HG03354 (cell line): Measurements from ENCODE around the gene ELF3.
A peak's percentile ranks its signal among the peaks of the same experiment; 100 is the strongest.
"Not testable (repeated sequence)": the region's sequence is repeated elsewhere in the genome, so short reads cannot be mapped to it uniquely, and the experiment has no call there.

Experiments
- ATAC-seq: cut with Tn5 transposase; IDR thresholded peaks from one replicate; pipeline ENCODE4 v1.9.1; 2021; ENCODE audit warnings: mild to moderate bottlenecking; ENCODE audit not compliant: unreplicated experiment, poor library complexity, severe bottlenecking

The ELF3 gene

DNA sequence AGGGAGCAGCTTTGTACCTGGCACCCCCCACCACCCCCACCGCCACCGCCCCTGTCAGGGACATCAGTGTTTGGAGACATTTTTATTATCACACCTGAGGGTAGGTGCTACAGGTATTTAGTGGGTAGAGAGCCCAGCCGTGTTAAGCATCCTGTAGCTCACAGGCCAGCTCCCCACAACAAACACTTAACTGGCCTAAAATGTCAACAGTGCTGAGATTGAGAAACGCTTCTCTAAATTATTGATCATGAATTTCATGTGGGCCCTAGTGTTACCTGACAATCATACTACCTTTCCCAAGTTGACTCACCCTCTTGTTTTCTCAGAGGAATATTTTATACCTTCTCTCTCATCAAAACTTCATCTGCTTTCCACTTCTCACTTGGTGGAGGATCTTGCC, 21.4 kb downstream of the ELF3 start:
- no peak for ATAC-seq

DNA sequence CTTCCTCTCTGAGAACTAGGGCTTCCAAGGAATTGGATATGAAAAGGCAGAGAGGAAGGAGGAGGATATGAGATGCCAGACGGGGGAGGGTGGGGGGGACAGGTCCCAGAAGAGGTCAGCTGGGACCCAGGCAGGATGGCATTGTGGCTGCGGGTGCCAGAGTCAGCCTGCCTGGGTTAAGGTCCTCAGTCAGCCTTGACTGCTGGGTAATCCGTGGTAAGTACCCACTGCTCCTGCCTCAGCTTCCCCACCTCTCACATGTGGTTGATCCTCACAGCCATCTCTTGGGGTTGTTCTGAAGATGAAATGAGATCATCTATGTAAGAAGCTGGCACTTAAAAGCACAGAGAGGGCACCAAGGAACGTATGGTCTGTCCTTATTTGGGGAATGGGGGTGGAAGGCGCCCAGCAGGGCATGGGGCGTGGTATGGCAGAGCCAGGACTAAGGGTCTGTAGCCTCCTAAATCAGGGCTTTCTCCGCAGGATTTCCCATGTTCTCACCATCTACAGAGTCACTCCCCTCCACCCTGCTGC, 23.8 kb downstream of the ELF3 start:
- ATAC-seq, result no peak

DNA sequence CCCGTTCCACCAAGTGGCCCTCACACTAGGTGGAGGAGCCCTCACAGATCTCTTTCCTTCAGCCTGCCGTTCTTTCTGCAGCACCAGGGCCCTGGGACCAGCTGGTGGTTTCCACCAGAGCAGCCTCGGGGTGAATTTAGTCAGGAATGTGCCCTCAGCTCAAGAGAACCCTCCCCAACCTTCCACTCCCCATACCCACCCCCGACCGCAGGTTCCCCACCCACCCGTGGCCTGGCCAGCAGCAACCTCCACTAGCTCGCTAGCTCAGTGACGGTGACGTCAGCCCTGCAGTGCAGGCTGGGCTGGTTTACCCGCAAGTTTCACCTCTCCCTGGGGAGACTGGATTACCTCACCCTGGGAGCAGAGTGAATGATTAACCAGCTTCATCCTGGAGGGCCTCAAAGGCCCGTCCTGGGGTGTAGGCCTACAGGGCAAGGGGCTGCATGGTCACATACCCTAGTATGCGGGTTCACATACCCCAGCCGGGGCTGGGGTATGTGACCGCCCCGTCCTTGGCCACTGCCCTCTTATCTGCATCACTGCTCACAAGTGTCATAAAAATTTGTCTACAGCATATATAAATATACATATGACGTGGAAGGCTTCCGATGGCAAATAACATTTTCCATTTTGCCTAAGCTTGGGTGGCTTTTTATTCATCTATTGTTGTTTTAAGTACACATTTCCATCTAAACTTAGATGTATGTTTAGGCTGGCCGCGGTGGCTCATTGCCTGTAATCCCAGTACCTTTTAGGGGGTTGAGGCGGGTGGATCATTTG, 24.5 kb downstream of the ELF3 start:
- peak; percentile 55 for ATAC-seq

DNA sequence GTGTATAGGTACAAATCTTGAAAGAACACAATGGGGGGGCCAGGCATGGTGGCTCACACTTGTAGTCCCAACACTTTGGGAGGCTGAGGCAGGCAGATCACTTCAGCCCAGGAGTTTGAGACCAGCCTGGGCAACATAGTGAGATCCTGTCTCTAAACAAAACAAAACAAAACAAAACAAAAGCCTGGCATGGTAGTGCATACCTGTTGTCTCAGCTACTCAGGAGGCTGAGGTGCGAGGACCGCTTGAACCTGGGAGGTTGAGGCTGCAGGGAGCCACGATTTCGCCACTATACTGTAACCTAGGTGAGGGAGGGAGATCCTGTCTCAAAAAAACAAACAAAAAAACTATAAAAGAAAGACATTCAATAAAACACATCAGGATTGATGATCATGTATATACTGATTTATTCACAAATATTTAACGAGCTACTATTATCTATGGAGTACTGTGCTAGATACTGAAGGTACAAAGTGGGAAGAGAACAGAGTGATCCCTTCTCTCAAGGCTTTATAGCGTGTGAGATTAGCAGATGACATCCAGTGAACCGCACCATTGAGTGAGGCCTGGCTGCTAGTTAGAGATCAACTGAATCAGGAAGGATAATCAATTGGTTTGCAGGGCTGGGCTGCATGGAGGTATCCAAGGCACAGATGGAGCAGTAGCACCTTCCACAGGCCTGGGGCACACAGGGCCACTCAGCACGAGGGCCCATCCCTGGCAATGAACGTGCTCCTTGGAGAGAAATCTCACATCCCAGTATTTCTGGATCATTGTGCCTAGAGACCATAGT, 26.4 kb downstream of the ELF3 start:
- no peak for ATAC-seq

DNA sequence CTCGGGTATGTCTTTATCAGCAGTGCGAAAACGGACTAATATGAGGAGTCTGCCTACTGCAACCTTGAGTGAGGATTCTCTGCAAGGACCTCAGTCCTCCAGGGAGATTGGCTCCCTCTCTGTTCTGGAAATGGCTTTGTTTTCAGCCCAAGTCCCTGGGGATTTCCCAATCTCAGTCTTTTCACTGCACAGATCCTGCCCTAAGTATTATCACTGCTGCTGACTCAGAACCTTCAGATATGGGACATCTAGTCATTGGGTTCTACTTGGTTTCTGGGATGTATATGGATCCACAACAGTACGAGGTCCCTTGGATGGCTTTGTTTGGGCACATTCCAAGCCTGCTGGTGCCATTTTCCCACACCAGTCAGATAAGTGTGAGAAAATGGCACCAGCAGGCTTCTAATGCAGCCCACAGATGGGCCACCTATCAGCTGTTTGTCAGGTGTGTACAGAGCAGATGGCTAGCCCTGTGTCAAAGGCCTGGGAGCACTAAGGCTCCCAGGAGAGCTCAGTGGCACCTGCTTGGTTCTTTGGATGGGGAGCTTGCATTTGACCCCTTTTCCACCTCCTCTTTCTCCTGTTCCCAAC, 27.4 kb downstream of the ELF3 start:
- no peak for ATAC-seq

DNA sequence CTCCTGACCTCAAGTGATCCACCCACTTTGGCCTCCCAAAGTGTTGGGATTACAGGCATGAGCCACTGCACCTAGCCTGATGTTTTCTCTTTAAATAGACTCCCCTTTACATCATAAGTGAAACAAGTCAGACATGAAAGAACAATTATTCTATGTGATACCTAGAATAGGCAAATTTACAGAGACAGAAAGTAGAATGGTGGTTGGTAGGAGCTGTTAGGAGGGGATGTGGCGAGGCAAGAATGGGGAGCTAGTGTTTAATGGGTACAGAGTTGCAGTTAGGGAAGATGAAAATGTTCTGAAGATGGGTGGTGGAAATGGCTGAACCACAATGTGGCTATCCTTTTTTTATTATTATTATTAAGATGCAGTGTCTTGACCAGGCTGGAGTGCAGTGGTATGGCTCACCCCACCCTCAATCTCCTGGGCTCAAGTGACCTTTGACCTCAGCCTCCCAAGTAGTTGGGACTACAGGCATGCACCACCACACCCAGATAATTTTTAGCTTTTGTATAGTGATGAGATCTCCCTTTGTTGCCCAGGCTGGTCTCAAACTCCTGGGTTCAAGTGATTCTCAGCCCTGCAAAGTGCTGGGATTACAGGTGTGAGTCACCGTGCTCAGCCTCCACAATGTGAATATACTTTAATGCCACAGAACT, 28.4 kb downstream of the ELF3 start:
- ATAC-seq, result peak; percentile 69

DNA sequence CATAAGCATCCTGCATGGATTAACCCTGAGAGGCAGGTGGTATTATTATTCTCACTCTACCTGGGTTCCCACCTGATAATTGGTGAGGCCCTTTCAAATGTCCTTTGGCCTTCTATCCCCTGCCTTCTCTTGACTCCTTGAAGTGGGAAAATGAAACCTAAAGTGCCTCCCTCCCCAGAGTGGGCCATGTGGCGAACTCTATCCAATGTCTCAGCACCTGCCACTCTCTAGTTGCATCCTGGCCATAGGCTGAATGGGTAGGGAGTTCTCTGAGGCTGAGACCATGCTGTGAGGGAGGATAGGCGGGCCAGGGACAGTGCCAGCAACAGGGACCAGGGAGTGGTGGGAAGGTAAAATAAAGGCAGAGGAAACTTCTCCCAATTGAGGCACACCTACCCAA, 35.3 kb downstream of the ELF3 start:
- no peak for ATAC-seq

DNA sequence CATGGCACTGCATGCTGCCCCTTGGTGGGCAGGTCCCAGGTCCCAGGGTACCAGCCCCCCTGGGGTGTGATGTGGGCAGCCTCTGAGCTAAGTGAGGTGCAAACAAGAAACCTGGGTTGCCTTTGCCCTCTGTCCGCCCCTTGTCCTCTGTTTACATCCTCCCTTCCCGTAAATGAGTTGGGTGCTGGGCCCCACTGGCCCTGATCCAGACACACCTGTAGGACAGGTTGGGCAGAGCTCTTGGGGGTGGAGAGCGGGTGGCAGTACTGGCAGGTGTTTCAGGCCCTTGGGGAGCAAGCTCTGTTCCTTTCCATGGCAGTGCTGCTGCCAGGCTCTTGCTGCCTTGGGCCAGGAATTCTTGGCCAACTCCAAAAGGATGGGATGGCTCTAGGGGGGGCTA, 35.8 kb downstream of the ELF3 start:
- no peak for ATAC-seq

DNA sequence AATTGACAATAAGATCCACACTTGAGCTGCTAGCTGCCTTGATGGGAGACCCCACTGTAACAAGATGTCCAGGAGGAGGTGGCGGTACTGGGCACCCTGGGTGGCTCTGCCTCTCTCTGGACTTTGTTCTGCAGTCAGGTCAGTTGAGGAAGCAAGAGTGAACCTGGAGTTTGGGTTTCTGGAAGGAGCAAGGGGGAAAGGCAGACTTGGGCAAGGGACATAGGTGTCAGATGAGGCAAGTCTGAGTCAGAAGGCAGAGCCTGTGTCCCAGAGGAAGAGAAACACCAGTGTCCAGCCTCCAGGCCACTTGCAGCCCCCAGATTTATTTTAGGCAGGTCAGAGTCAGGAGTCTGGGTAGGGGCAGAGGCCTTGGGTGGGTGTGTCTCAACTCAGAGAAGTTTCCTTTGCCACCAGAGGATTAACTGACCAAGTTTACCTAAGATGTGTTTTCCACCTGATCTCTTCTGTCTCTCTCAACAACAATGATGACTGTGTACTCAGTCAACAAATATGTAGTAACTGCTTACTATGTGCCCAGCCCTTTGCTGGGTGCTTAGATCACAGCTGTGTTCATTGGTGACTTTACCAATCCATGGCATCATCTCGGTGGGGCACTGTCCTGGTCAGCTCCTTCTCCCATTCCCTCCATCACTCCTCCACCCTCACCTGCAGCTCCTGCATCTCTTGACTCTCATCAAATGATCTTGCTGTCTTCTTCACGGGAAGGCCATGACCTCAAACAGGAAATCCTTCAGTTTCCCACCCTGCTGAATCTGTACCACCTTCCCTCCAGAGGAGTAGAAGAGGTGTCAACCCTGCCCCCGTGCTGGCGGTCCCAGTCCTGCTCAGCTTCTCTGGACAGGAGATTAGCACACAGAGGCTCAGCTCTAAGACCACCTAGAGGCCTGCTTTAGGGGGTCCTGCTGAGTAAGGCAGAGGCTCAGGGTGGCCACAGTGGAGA, 36.6 kb downstream of the ELF3 start:
- ATAC-seq, result no peak

DNA sequence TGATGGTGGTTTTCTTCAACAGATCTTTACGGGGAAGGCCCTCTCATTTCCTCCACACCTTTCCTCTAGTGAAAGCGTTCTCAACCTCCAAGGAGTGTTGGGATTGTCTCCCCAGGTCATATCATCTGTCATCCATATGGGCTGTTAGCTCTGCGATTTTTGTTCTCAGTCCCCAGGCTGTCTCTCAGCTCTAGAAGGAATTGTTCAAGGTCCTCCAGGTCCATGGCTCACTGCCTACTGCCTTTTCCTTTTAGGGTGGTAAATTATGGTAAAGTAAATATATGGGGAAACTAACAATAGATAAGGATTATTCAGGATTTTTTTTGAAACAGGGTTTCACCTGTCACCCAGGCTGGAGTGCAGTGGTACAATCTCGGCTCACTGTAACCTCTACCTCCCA, 37.6 kb downstream of the ELF3 start:
- ATAC-seq, result no peak

DNA sequence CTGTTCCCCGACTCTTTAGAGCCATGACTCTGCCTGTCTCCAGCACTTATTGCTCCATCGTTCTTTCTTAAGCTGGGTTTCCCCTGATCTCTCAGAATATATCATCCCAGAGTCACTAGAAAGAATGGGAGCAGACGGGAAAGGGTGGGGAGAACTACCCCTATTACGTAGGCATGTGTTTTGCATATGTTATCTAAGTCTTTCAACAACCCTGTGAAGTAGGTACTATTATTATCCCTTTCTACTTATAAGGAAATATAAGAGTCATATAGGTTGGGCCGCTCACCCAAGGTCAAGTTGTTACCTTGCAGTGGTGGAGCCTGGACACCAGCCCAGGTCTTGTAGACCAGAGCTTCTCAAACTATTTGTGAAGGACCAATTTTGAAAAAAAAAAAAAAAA, 38.7 kb downstream of the ELF3 start:
- no peak for ATAC-seq

DNA sequence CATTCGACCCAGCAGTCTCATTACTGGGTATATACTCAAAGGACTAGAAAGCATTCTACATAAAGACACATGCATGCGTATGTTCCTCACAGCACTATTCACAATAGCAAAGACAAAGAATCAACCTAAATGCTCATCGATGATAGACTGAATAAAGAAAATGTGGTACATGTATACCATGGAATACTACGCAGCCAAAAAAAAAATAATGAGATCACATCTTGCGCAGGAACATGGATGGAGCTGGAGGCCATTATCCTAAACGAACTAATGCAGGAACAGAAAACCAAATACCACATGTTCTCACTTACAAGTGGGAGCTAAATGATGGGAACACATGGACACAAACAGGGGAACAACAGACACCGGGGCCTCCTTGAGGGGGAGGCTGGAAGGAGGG, 43.7 kb downstream of the ELF3 start:
- no peak for ATAC-seq

DNA sequence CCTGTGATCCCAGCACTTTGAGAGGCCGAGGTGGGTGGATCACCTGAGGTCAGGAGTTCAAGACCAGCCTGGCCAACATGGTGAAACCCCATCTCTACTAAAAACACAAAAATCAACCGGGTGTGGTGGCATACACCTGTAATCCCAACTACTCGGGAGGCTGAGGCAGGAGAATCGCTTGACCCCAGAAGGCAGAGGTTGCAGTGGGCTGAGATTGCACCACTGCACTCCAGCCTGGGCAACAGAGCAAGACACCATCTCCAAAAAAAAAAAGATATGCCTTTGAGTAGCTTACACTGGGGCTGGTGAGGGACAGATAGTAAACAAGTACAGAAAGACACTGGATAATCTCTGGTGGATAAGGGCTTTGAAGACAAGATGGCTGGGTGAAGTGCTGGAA, 44.3 kb downstream of the ELF3 start:
- ATAC-seq, result not testable (repeated sequence)

DNA sequence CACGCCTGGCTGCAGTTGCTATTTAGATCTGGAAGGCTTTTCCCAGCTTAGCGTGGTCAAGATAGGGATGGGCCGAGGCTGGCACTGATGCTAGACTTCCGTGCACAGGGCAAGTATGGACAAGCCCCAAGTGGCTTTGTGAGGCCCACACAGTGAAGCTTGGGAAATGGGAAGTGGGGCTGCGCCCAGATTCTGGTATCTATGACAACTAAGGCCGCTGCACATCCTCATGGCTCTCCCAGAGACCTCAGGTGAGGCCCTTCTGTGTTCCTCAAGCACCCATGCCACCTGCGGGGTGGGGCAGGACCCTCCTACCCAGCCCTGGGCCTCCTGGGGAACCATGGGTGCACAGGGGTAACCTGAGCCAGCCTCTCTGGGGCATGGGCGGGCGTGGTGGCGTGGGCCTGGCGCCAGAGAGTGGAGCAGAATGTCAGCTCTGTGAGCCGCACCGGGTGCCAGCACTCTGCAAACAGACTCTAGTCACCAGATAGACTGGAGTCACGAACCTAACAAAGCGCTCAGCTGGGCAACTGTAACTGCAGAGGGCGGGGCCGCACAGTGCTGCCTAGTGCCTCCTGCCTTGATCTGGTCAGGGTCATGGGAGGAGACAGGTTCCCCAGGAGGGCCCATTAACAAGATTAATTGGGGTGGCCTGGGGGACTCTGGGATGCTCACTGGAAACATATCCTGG, 46.4 kb downstream of the ELF3 start:
- no peak for ATAC-seq

DNA sequence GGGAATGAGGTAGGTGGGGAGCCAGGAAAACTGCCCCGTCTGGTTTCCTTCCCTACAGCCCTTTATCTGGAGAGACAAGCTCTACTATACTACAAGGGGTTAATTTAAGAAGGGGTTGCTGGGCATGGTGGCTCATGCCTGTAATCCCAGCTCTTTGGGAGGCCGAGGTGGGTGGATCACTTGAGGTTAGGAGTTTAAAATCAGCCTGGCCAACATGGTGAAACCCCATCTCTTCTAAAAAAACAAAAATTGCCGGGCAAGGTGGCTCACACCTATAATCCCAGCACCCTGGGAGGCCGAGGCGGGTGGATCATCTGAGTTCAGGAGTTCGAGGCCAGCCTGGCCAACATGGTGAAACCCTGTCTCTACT, 46.9 kb downstream of the ELF3 start:
- not testable (repeated sequence) for ATAC-seq

DNA sequence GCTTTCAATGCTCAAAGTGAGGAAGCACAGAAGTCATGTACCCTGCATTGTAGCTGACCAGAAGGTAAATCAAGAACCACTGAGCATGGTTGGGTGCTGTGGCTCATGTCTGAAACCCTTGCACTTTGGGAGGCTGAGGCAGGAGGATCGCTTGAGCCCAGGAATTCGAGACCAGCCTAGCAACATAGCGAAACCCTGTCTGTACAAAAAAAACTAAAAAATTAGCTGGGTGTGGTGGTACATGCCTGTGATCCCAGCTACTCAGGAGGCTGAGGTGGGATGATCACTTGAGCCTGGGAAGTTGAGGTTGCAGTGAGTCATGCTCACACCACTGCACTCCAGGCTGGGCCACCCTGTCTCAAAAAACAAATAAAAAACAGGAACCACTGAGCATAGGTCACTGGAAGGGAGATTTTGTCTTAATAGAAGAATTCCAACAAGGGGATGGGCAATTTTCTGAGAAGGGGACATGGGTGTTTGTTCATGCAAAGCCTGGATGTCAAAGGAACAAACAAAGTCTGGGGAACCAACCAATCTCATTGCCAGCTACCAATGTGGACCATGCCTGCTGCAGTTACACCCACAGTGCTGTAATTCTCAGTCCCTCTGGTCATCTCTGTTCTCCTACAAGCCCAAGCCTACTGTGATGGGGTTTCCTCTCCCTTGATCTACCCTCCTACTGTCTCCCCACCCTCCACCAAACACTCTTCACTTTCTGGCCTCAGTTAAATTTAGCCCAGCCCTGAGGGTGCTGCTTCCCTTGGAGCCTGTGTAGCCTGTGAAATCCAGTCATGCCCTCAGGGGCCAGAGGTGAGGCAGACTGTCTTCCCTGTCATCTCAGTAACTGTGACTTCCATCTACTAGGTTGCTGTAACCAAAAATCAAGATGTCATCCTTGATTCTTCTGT, 47.9 kb downstream of the ELF3 start:
- ATAC-seq, result no peak

DNA sequence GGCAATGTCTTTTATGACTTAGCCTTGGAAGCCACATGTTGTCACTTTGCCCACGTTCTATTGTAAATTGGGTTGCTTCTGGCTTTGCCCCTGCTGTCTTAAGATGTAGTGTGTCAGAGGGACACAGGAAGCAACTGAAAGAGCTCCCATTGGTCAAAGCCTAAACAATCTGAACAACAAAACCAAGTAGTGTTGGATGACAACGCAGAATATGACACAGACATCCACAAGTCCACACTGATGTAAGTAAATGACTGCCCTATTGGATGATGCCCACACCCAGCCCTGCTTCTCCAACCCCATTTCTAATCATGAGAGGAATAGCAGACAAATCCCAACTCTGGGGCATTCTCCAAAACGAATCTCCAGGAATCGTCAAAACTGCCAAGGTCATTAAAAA, 50.7 kb downstream of the ELF3 start:
- no peak for ATAC-seq

DNA sequence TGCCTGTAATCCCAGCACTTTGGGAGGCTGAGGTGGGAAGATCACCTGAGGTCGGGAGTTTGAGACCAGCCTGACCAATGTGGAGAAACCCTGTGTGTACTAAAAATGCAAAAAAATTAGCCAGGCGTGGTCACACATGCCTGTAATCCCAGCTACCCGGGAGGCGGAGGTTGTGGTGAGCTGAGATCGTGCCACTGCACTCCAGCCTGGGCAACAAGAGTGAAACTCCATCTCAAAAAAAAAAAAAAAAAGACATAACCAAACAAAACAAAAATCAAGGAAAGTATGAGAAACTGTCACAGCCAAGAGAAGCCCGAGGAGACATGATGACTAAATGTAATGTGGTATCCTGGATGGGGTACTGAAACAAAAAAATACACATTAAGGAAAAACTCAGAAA, 51.4 kb downstream of the ELF3 start:
- ATAC-seq, result not testable (repeated sequence)
